HEK293 (cell line): ENCODE measurements around the gene PLXNA2.

Source experiments
- TCF7L2 ChIP-seq: IDR thresholded peaks from 2 replicates; pipeline ENCODE4 v1.6.1; 2011; ENCODE audit warnings: low read depth, mild to moderate bottlenecking, inconsistent platforms, low read length, moderate library complexity, borderline replicate concordance
- ZBTB21 ChIP-seq: fragments of 450-650 bp; formaldehyde crosslinking; IDR thresholded peaks from 2 replicates; pipeline ENCODE4 v1.5.1; 2017; ENCODE audit warnings: missing biosample characterization, missing genetic modification characterization
- ZNF221 ChIP-seq: fragments of 450-650 bp; formaldehyde crosslinking; IDR thresholded peaks from 2 replicates; pipeline ENCODE4 v1.5.1; 2017; ENCODE audit warnings: missing biosample characterization, missing genetic modification characterization, borderline replicate concordance
- ZNF350 ChIP-seq: fragments of 450-650 bp; formaldehyde crosslinking; IDR thresholded peaks from 2 replicates; pipeline ENCODE4 v1.5.0; 2017; ENCODE audit warnings: missing biosample characterization, mild to moderate bottlenecking, missing genetic modification characterization
- ZNF600 ChIP-seq: fragments of 450-650 bp; formaldehyde crosslinking; IDR thresholded peaks from 2 replicates; pipeline ENCODE4 v1.5.1; 2016; ENCODE audit warnings: missing biosample characterization, missing genetic modification characterization
- TF ChIP-seq, protein P1 (sequence below): fragments of 450-650 bp; formaldehyde crosslinking; IDR thresholded peaks from 2 replicates; pipeline ENCODE4 v1.5.1; 2016; ENCODE audit warnings: missing biosample characterization, missing genetic modification characterization
- TF ChIP-seq, protein P2 (sequence below): fragments of 450-650 bp; formaldehyde crosslinking; IDR thresholded peaks from 2 replicates; pipeline ENCODE4 v1.5.1; 2016; ENCODE audit warnings: missing biosample characterization, missing genetic modification characterization
- TF ChIP-seq, protein P3 (sequence below): fragments of 450-650 bp; formaldehyde crosslinking; IDR thresholded peaks from 2 replicates; pipeline ENCODE4 v1.5.1; 2016; ENCODE audit warnings: missing biosample characterization, missing genetic modification characterization, low read depth
- TF ChIP-seq, protein P4 (sequence below): fragments of 450-650 bp; IDR thresholded peaks from 2 replicates; pipeline ENCODE4 v1.5.1; 2018; ENCODE audit warnings: missing biosample characterization, mild to moderate bottlenecking, missing genetic modification characterization
- TF ChIP-seq, protein P5 (sequence below): fragments of 450-650 bp; formaldehyde crosslinking; IDR thresholded peaks from 2 replicates; pipeline ENCODE4 v1.5.1; 2016; ENCODE audit warnings: missing biosample characterization, missing genetic modification characterization

DNA sequence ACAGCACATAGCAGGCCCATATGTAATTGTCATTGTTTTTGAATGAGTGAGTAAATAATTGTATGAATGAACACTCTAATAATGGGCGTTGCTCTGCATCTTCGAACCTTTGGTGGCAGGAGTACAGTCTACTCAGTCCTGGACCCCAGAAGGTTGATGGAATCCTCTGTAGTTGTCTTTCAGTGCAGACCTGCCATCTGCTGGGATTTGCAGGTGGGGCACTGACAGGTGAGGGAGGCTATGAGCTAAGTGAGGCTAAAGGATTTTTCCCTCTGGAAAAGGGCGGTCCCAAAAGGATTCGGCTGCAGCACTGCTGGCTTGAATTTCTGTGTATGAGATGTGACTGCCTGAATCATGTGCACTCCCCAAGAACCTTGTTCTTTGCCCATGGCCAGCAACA is 53.4 kb downstream of the PLXNA2 start:
- TF ChIP-seq, protein P1, sequence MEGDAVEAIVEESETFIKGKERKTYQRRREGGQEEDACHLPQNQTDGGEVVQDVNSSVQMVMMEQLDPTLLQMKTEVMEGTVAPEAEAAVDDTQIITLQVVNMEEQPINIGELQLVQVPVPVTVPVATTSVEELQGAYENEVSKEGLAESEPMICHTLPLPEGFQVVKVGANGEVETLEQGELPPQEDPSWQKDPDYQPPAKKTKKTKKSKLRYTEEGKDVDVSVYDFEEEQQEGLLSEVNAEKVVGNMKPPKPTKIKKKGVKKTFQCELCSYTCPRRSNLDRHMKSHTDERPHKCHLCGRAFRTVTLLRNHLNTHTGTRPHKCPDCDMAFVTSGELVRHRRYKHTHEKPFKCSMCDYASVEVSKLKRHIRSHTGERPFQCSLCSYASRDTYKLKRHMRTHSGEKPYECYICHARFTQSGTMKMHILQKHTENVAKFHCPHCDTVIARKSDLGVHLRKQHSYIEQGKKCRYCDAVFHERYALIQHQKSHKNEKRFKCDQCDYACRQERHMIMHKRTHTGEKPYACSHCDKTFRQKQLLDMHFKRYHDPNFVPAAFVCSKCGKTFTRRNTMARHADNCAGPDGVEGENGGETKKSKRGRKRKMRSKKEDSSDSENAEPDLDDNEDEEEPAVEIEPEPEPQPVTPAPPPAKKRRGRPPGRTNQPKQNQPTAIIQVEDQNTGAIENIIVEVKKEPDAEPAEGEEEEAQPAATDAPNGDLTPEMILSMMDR: no peak
- no peak for TF ChIP-seq ZNF221
- no peak for TF ChIP-seq ZNF600 (tag by site-specific recombination)
- TF ChIP-seq TCF7L2: no peak
- TF ChIP-seq ZBTB21 (tag by site-specific recombination): no peak
- no peak for TF ChIP-seq ZNF350
- TF ChIP-seq, protein P2, sequence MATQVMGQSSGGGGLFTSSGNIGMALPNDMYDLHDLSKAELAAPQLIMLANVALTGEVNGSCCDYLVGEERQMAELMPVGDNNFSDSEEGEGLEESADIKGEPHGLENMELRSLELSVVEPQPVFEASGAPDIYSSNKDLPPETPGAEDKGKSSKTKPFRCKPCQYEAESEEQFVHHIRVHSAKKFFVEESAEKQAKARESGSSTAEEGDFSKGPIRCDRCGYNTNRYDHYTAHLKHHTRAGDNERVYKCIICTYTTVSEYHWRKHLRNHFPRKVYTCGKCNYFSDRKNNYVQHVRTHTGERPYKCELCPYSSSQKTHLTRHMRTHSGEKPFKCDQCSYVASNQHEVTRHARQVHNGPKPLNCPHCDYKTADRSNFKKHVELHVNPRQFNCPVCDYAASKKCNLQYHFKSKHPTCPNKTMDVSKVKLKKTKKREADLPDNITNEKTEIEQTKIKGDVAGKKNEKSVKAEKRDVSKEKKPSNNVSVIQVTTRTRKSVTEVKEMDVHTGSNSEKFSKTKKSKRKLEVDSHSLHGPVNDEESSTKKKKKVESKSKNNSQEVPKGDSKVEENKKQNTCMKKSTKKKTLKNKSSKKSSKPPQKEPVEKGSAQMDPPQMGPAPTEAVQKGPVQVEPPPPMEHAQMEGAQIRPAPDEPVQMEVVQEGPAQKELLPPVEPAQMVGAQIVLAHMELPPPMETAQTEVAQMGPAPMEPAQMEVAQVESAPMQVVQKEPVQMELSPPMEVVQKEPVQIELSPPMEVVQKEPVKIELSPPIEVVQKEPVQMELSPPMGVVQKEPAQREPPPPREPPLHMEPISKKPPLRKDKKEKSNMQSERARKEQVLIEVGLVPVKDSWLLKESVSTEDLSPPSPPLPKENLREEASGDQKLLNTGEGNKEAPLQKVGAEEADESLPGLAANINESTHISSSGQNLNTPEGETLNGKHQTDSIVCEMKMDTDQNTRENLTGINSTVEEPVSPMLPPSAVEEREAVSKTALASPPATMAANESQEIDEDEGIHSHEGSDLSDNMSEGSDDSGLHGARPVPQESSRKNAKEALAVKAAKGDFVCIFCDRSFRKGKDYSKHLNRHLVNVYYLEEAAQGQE (tag by site-specific recombination): no peak
- TF ChIP-seq, protein P3, sequence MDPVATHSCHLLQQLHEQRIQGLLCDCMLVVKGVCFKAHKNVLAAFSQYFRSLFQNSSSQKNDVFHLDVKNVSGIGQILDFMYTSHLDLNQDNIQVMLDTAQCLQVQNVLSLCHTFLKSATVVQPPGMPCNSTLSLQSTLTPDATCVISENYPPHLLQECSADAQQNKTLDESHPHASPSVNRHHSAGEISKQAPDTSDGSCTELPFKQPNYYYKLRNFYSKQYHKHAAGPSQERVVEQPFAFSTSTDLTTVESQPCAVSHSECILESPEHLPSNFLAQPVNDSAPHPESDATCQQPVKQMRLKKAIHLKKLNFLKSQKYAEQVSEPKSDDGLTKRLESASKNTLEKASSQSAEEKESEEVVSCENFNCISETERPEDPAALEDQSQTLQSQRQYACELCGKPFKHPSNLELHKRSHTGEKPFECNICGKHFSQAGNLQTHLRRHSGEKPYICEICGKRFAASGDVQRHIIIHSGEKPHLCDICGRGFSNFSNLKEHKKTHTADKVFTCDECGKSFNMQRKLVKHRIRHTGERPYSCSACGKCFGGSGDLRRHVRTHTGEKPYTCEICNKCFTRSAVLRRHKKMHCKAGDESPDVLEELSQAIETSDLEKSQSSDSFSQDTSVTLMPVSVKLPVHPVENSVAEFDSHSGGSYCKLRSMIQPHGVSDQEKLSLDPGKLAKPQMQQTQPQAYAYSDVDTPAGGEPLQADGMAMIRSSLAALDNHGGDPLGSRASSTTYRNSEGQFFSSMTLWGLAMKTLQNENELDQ (tag by site-specific recombination): no peak
- TF ChIP-seq, protein P4, sequence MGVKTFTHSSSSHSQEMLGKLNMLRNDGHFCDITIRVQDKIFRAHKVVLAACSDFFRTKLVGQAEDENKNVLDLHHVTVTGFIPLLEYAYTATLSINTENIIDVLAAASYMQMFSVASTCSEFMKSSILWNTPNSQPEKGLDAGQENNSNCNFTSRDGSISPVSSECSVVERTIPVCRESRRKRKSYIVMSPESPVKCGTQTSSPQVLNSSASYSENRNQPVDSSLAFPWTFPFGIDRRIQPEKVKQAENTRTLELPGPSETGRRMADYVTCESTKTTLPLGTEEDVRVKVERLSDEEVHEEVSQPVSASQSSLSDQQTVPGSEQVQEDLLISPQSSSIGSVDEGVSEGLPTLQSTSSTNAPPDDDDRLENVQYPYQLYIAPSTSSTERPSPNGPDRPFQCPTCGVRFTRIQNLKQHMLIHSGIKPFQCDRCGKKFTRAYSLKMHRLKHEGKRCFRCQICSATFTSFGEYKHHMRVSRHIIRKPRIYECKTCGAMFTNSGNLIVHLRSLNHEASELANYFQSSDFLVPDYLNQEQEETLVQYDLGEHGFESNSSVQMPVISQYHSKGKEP: no peak
- TF ChIP-seq, protein P5, sequence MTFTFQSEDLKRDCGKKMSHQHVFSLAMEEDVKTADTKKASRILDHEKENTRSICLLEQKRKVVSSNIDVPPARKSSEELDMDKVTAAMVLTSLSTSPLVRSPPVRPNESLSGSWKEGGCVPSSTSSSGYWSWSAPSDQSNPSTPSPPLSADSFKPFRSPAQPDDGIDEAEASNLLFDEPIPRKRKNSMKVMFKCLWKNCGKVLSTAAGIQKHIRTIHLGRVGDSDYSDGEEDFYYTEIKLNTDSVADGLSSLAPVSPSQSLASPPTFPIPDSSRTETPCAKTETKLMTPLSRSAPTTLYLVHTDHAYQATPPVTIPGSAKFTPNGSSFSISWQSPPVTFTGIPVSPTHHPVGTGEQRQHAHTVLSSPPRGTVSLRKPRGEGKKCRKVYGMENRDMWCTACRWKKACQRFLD (tag by site-specific recombination): no peak
